OCI-LY3 (cell line): Measurements from ENCODE around the gene PRDX6.

ENCODE experiments used
- H2AFZ ChIP-seq: fragments of 200-600, 300-600 bp; shearing (Covaris generic); 2 replicates; pipeline ENCODE4 v1.6.0; 2014; ENCODE audit warnings: antibody characterized with exemption, low read depth, low read length
- H3K27ac ChIP-seq: fragments of 200-600, 300-600 bp; sonication (generic); 2 replicates; pipeline ENCODE4 v1.5.1; 2014; ENCODE audit warnings: mild to moderate bottlenecking, low read length, moderate library complexity, mixed read lengths
- H3K27me3 ChIP-seq: fragments of 200-600, 300-600 bp; sonication (generic); 2 replicates; pipeline ENCODE4 v1.6.1; 2014; ENCODE audit warnings: low read depth, low read length, mixed read lengths
- H3K36me3 ChIP-seq: fragments of 200-600, 300-600 bp; sonication (generic); replicated peaks from 2 replicates; pipeline ENCODE3; 2014; ENCODE audit warnings: low read depth, low read length, mixed read lengths
- H3K4me1 ChIP-seq: fragments of 300-600, 200-600 bp; sonication (generic); 2 replicates; pipeline ENCODE4 v1.6.1; 2014; ENCODE audit warnings: low read length, mixed read lengths
- H3K4me2 ChIP-seq: fragments of 200-600, 300-600 bp; sonication (generic); 2 replicates; pipeline ENCODE4 v1.6.1; 2014; ENCODE audit warnings: low read length, mixed read lengths
- H3K4me3 ChIP-seq: fragments of 300-600, 200-600 bp; sonication (generic); 2 replicates; pipeline ENCODE4 v1.5.1; 2014; ENCODE audit warnings: antibody characterized with exemption, mild to moderate bottlenecking, low read length, moderate library complexity
- H3K79me2 ChIP-seq: fragments of 300-600, 200-600 bp; shearing (Covaris generic); 2 replicates; pipeline ENCODE4 v1.6.1; 2014; ENCODE audit warnings: mild to moderate bottlenecking, low read length, mixed read lengths
- H3K9ac ChIP-seq: fragments of 300-600, 200-600 bp; shearing (Covaris generic); 2 replicates; pipeline ENCODE4 v1.6.0; 2014; ENCODE audit warnings: mild to moderate bottlenecking, low read length, moderate library complexity
- H3K9me3 ChIP-seq: fragments of 200-600, 300-600 bp; shearing (Covaris generic); 2 replicates; pipeline ENCODE4 v1.6.1; 2014; ENCODE audit warnings: low read length, mixed read lengths; ENCODE audit not compliant: insufficient read depth
- H4K20me1 ChIP-seq: fragments of 200-600, 300-600 bp; sonication (generic); 2 replicates; pipeline ENCODE4 v1.6.1; 2016; ENCODE audit warnings: low read length, mixed read lengths; ENCODE audit not compliant: insufficient read depth
- EZH2phosphoT487 ChIP-seq: fragments of 200-600 bp; shearing (Covaris generic); IDR thresholded peaks from 2 replicates; pipeline ENCODE4 v1.6.1; 2018; ENCODE audit warnings: antibody characterized with exemption, mixed run types, low read depth
- TF ChIP-seq, protein P1 (sequence below): fragments of 200-600, 300-600 bp; sonication (generic); IDR thresholded peaks from 2 replicates; pipeline ENCODE4 v1.5.1; 2014; ENCODE audit warnings: antibody characterized with exemption, low read length, low read depth

The PRDX6 gene

DNA sequence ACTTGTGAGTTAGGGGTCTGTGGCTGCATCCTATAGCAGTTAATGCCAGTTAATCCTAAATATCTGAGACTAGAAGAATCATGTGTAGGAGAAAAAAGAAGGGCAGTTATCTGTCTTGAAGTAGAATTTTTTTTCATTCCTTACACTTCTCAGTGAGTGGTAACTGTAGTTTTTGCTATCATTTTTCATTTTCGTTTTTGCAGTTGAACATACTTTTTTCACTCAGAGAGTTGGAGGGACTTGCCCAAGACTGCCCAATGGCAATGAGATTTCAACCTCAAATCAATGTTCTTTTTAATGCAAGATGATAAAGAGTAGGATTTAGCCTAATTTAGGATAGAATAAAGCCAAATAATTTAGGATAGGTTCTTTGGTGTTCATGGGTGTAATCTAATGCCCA lies 5.5 kb downstream of the PRDX6 start:
- Histone ChIP-seq H3K27ac (no peak overlapping the region), H3K4me2 (no peak overlapping the region), H3K9ac (no peak overlapping the region), H3K9me3 (no peaks in the 10 kb centered on the region), H4K20me1 (peaks cover 20% of the 10 kb centered on the region), H2AFZ (no peak overlapping the region), H3K79me2 (peaks cover 25% of the 10 kb centered on the region), H3K4me3 (no peak overlapping the region), H3K4me1 (peaks cover 23% of the 10 kb centered on the region), H3K36me3 (peaks cover 78% of the 10 kb centered on the region), H3K27me3 (no peaks in the 10 kb centered on the region)
- TF ChIP-seq, protein P1, sequence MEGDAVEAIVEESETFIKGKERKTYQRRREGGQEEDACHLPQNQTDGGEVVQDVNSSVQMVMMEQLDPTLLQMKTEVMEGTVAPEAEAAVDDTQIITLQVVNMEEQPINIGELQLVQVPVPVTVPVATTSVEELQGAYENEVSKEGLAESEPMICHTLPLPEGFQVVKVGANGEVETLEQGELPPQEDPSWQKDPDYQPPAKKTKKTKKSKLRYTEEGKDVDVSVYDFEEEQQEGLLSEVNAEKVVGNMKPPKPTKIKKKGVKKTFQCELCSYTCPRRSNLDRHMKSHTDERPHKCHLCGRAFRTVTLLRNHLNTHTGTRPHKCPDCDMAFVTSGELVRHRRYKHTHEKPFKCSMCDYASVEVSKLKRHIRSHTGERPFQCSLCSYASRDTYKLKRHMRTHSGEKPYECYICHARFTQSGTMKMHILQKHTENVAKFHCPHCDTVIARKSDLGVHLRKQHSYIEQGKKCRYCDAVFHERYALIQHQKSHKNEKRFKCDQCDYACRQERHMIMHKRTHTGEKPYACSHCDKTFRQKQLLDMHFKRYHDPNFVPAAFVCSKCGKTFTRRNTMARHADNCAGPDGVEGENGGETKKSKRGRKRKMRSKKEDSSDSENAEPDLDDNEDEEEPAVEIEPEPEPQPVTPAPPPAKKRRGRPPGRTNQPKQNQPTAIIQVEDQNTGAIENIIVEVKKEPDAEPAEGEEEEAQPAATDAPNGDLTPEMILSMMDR, result no peak
- no peak for TF ChIP-seq EZH2phosphoT487

DNA sequence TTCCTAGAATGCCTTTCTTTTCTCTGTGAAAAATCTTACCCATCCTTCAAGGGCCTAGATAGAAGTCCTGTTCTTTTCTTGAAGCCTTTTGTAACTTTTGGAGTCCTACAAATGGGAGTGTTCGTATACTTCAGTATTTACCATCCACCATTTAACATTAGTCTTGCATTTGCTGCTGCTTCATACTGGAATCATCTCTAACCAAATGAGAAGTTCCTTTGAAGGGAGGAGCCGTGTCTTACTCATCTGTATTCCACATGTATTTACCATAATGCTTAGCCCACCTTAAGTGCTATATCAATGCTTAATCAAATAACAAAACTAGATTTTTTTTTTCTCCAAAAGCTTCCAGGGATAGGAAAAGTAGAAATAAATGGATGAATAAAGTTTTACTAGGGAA lies 7.1 kb downstream of the PRDX6 start:
- Histone ChIP-seq H4K20me1 (peaks cover 10% of the 10 kb centered on the region), H3K9ac (no peak overlapping the region), H3K4me1 (peaks cover 9% of the 10 kb centered on the region; the same call in 1 of the 2 replicates), H3K4me3 (no peak overlapping the region), H3K4me2 (no peak overlapping the region), H3K9me3 (no peaks in the 10 kb centered on the region), H3K27me3 (no peaks in the 10 kb centered on the region), H2AFZ (no peak overlapping the region), H3K36me3 (peaks cover 90% of the 10 kb centered on the region), H3K79me2 (peaks cover 9% of the 10 kb centered on the region), H3K27ac (no peak overlapping the region)
- TF ChIP-seq, protein P1, result no peak
- no peak for TF ChIP-seq EZH2phosphoT487

DNA sequence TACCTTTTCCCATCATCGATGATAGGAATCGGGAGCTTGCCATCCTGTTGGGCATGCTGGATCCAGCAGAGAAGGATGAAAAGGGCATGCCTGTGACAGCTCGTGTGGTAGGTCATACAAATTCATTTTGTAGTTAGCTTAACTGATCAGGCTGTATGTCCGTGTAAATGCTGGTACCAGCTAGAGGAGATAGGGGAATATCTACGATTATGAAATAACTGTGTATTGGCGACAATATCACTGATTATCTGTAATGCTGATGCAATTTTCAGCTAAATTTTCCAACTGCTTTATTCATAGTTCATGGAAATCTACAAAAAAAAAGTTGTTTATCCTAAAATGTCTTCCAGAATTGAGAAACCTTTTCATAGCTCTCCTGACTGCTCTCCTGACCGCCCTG lies 8.3 kb downstream of the PRDX6 start:
- H3K36me3 ChIP-seq, result peaks cover 81% of the 10 kb centered on the region
- no peaks in the 10 kb centered on the region for H3K79me2 ChIP-seq
- H3K27me3 ChIP-seq, result no peaks in the 10 kb centered on the region
- no peak overlapping the region for H3K9ac ChIP-seq
- H4K20me1 ChIP-seq, result peaks cover 1% of the 10 kb centered on the region; the same call in 1 of the 2 replicates
- H2AFZ ChIP-seq, result no peak overlapping the region
- peaks cover 6% of the 10 kb centered on the region; the same call in 1 of the 2 replicates for H3K4me1 ChIP-seq
- TF ChIP-seq, protein P1, result no peak
- TF ChIP-seq EZH2phosphoT487, result no peak
- H3K27ac ChIP-seq, result no peak overlapping the region
- H3K4me3 ChIP-seq, result no peak overlapping the region
- no peaks in the 10 kb centered on the region for H3K9me3 ChIP-seq
- H3K4me2 ChIP-seq, result no peak overlapping the region

DNA sequence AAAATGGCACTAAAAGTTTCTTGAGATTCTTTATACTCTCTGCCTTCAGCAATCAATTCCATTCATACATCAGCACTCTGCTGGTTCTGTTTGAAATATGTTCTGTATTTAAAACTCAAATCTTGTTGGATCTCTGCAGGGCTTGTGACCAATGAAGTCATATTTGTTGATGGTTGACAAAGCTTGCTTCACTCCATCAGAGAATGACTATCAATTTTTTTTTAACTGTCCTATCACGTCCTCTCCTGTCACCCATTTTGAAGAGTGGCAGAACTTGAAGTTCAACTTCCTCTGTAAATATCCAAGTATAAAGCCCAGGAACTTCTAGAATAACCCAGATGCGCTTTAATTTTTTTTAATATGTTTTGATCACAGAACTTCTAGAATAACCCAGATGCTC lies 10.9 kb downstream of the PRDX6 start:
- Histone ChIP-seq H2AFZ (no peak overlapping the region), H3K27me3 (no peaks in the 10 kb centered on the region), H3K4me1 (no peaks in the 10 kb centered on the region), H3K27ac (no peak overlapping the region), H3K36me3 (peaks cover 56% of the 10 kb centered on the region), H3K9ac (no peak overlapping the region), H3K9me3 (no peaks in the 10 kb centered on the region), H3K79me2 (no peaks in the 10 kb centered on the region), H4K20me1 (no peaks in the 10 kb centered on the region), H3K4me3 (no peak overlapping the region), H3K4me2 (no peak overlapping the region)
- TF ChIP-seq, protein P1, result no peak
- TF ChIP-seq EZH2phosphoT487, result no peak
